Fibroblast of skin of right quadriceps (primary cell): ENCODE results near the gene TMEM63B.
"Not testable (repeated sequence)": the region's sequence is repeated elsewhere in the genome, so short reads cannot be mapped to it uniquely, and the experiment has no call there.

Source experiments
- DNase-seq: peaks from one replicate; pipeline ENCODE4 v3.0.0-alpha.2; 2013

TMEM63B gene

GRCh38 chr6:44117397-44118128, 9.8 kb upstream of the TMEM63B start:
- no peak for DNase-seq

GRCh38 chr6:44119704-44120262, 7.6 kb upstream of the TMEM63B start:
- no peak for DNase-seq

GRCh38 chr6:44120692-44121443, 6.5 kb upstream of the TMEM63B start:
- DNase-seq, result no peak

GRCh38 chr6:44122801-44123200, 4.6 kb upstream of the TMEM63B start:
- peak; percentile 45 for DNase-seq

- no peak for DNase-seq
These were observed 3.8 kb upstream of the TMEM63B start for GRCh38 chr6:44123544-44123943.

- DNase-seq, result peak; percentile 84
These were observed 819 bp upstream of the TMEM63B start for GRCh38 chr6:44126320-44127149.

GRCh38 chr6:44128020-44128917, 915 bp downstream of the TMEM63B start:
- no peak for DNase-seq

- no peak for DNase-seq
These were observed 2.5 kb downstream of the TMEM63B start for GRCh38 chr6:44129841-44130322.

GRCh38 chr6:44131892-44132291, 4.5 kb downstream of the TMEM63B start:
- no peak for DNase-seq

GRCh38 chr6:44132476-44132875, 5.1 kb downstream of the TMEM63B start:
- DNase-seq, result no peak

GRCh38 chr6:44133003-44133931, 5.9 kb downstream of the TMEM63B start:
- peak; percentile 35 for DNase-seq

- no peak for DNase-seq
These were observed 6.8 kb downstream of the TMEM63B start for GRCh38 chr6:44133981-44134711.

GRCh38 chr6:44135173-44135758, 7.9 kb downstream of the TMEM63B start:
- DNase-seq, result no peak

GRCh38 chr6:44135875-44136274, 8.5 kb downstream of the TMEM63B start:
- DNase-seq, result no peak

- no peak for DNase-seq
These were observed 11.5 kb downstream of the TMEM63B start for GRCh38 chr6:44138717-44139350.

GRCh38 chr6:44139351-44139743, 12.0 kb downstream of the TMEM63B start:
- DNase-seq, result no peak

- no peak for DNase-seq
These were observed 15.5 kb downstream of the TMEM63B start for GRCh38 chr6:44142835-44143234.

- DNase-seq, result no peak
These were observed 16.4 kb downstream of the TMEM63B start for GRCh38 chr6:44143731-44144130.

GRCh38 chr6:44144536-44144935, 17.2 kb downstream of the TMEM63B start:
- not testable (repeated sequence) for DNase-seq
